HG03520 (cell line): Measurements from ENCODE around the gene ARL8B.
A peak's percentile ranks its signal among the peaks of the same experiment; 100 is the strongest.
"Not testable (repeated sequence)": the region's sequence is repeated elsewhere in the genome, so short reads cannot be mapped to it uniquely, and the experiment has no call there.

ENCODE experiments used
- ATAC-seq: cut with Tn5 transposase; IDR thresholded peaks from one replicate; pipeline ENCODE4 v1.9.1; 2021; ENCODE audit warnings: mild to moderate bottlenecking, moderate library complexity; ENCODE audit not compliant: unreplicated experiment

Gene ARL8B

GRCh38 chr3:5110337-5110736, 11.8 kb upstream of the ARL8B start:
- no peak for ATAC-seq

- no peak for ATAC-seq
Observed at GRCh38 chr3:5112043-5112442, 10.0 kb upstream of the ARL8B start.

DNA sequence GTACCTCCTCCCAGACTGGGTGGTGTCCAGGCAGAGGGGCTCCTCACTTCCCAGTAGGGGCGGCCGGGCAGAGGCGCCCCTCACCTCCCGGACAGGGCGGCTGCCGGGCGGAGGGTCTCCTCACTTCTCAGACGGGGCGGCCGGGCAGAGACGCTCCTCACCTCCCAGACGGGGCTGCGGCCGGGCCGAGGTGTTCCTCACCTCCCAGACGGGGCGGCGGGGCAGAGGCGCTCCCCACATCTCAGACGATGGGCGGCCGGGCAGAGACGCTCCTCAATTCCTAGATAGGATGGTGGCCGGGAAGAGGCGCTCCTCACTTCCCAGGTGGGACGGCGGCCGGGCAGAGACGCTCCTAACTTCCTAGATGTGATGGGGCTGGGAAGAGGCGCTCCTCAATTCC, 8.4 kb upstream of the ARL8B start:
- ATAC-seq: not testable (repeated sequence)

DNA sequence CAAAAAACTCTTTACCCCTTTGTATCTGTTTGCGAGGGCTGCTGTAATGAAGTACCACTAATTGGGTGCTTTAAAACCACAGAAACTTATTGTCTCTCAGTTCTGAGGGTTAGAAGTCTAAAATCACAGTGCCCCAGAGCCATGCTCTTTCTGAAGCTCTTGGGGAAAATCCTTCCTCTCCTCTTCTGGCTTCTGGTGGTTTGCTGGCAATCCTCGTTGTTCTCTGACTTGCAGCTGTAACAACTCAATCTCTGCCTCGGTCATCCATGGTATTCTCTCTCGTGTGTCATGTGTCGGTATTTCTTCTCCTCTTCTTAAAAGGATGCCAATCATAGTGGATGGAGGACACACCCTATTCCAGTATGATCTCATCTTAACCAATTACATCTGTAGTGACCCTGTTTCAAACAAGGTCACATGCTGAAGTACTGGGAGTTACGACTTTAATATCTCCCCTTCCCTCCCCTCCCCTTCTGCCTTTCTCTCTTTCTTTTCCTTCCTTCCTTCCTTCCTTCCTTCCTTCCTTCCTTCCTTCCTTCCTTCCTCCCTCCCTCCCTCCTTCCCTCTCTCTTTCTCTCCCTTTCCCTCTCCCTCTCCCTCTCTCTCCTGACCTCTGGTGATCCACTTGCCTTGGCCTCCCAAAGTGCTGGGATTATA, 6.5 kb upstream of the ARL8B start:
- ATAC-seq: peak; percentile 75

DNA sequence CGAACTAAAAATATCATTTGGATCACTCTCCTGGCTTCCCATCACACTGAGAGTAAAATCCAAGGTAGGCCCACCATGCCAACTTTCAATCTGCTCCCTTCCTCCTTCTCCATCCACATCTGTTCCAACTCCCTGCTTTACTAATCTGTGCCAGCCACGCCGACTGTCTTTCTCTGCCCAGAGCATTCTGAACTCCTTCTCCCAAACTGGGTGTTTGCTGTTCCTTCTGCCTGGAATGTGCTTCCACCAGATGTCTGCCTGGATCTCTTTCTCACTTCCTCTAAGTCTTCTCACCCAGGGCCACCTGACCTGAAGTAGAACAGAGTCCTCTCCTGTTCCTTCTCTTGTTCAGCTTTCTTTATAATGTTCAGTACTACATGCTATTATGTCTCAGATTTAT, 5.6 kb upstream of the ARL8B start:
- ATAC-seq: no peak

DNA sequence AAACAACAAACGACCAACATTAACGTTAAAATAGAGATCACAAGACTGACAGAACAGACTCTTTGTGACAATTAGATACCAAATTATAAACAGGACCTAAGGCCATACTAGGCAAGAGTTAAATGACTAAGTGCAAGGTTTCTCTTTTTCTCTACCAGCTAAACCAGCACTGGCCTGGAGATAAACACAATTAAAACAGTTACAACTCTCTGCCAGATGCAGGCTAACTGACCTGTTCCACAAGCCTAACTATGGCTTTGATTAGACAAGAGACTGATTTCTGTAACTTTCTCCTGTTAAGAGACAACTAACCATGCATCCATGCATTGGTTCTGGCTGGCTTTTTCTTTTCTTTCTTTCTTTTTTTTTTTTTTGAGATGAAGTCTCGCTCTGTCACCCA, 1.6 kb upstream of the ARL8B start:
- ATAC-seq: no peak

GRCh38 chr3:5122741-5123706, 932 bp downstream of the ARL8B start:
- ATAC-seq: peak; percentile 2

DNA sequence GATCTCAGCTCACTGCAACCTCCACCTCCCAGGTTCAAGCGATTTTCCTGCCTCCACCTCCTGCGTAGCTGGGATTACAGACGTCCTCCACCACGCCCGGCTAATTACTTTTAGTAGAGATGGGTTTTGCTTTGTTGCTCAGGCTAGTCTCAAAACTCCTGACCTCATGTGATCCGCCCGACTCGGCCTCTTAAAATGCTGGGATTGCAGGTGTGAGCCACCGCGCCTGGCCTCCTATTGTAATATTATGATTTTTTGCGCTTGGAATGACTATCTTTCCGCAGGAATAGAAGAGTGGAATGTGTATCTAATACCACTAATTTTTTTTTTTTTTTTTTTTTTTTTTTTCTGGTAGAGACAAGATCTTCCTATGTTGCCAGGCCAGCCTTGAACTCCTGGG, 1.8 kb downstream of the ARL8B start:
- ATAC-seq: no peak

- no peak for ATAC-seq
Observed at GRCh38 chr3:5126586-5126985, 4.5 kb downstream of the ARL8B start.

- ATAC-seq: no peak
Observed at GRCh38 chr3:5128849-5129248, 6.8 kb downstream of the ARL8B start.

DNA sequence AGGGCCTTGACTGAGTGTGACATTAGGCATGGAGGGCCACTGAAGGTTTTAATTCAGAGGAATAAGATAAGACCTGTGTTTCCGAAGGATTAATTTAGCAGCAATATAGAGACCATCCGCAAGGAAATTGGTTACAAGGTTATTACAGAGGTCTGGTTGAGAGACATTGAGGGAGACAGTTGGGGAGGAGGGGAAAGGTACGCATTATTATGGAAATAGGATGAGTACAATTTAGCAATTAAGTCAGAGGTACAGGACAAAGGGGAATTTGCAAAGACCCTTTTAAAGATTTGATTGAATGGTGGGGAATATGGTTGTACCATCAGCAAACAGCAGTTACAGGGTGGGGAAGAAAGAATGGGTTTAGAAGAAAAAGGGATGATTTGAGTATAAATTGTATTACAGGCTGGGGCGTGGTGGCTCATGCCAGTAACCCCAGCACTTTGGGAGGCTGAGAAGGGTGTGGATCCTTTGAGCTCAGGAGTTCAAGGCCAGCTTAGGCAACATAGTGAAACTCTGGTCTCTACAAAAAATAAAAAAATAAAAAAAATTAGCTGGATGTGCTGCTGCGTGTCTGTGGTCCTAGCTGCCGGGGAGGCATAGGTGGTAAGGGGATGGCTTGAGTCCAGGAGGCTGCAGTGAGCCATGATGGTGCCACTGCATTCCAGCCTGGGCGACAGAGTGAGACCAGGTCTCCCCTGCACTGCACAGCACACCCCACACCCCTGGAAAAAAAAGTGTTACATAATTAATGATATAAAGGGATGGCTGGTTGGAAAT, 11.3 kb downstream of the ARL8B start:
- no peak for ATAC-seq

DNA sequence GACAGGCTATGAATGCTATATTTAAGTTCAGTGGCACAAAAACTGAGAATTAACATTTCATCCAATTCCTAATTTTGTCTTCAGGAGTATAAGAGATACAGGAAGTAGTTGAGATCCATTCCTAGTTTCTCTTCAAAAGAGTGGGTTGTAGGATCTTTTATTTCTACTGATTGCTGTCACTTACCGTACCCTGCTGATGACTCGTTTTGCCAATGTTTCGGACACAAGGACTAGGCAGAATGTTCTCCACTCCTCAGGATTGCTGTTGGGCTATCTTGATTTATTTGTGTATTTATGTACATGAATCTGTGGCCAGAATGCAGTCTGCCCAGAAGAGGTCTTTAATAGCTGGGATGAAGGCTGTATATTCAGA, 11.9 kb downstream of the ARL8B start:
- ATAC-seq: no peak

- ATAC-seq: no peak
Observed at GRCh38 chr3:5134499-5134898, 12.4 kb downstream of the ARL8B start.

DNA sequence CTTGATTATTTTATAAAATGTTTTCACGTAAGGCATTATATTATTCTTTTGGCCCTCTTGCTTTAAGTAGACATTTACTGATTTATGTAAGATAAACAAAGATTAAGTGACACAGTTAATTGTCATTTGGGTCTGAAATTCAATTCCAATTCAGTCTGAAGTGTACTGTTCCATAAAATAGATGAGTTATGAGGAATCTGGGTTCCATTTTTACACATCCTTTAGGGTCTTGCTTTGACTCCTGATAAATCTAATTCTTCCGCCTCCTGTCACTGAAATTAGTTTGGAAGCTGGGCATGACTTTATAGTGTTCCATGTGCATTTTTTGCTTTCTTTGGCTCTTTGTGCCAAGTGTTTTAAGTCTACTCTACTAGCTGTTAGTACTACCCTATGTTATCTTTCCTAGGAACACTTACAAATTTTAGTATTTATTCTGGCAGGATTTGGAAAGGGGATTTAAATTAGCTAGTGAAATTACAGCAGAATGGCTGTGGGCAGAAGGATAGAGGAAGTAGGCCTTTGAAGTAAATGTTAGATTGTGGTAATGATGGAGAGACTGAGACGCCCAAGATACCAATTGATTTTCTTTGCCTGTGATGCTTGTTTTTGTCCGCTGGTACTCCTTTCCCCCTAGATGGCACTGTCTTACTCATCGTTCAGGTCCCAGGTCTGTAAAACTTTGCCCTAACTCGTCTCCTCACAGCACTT, 14.3 kb downstream of the ARL8B start:
- ATAC-seq: peak; percentile 68

DNA sequence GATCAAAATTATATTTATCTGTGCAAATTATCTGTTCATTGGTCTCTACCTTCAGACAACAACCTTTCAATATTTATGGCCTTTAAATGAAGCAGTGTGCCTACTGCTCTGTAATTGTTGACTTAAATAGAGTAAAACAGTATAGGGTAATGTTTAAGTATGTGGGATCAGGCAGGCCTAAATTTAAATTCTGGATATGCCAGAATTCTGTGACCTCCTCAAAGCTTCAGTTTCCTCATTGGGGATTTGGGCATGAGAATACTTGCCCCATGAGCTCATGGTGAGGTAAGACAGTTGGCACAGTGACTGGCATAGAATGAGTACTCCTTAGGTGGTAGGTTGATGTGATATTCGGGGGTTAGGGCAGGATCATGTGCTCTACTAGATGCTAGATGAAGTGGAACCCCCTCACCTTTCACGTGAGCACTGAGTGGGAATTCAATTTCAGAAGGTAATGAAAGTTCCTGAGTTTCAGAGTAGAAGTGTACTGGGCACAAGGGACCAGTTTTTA, 14.9 kb downstream of the ARL8B start:
- no peak for ATAC-seq

DNA sequence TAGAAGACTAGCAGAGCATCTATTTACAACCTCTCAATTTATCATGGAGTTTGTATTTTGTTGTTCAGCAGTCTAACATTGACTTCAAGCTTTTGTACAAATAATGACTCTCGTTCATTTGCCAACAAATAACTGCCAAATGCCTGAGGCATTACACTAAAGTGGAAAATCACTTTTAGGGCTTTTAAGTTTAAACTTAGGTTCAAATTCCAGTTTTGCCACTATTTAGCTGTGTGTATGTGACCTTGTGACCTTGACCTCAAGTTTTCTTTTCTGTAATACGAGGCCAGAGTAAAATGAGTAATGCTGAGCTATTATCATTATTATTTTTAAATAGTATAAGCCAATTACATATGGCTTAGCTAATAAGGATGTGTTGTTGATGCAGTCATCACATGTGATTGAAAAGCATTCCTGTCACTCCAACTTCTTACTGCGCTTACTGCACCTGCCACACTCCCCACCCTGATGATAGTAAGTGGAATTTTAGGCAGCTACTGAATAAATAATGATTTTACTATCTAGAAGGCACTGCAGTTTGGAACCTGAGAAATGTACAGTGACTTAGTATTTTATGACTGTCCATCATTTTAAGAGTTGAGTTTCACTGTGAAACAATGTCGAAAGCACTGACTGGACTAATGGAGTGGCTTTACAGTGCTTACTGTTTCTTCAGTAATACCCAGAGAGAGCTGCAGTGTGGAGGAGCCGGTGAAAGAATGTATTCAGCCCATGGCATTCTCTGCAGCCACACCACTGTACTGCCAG, 16.3 kb downstream of the ARL8B start:
- no peak for ATAC-seq

GRCh38 chr3:5140230-5140621, 18.1 kb downstream of the ARL8B start:
- ATAC-seq: peak; percentile 32

GRCh38 chr3:5140839-5141238, 18.7 kb downstream of the ARL8B start:
- no peak for ATAC-seq

GRCh38 chr3:5141760-5142159, 19.7 kb downstream of the ARL8B start:
- no peak for ATAC-seq

DNA sequence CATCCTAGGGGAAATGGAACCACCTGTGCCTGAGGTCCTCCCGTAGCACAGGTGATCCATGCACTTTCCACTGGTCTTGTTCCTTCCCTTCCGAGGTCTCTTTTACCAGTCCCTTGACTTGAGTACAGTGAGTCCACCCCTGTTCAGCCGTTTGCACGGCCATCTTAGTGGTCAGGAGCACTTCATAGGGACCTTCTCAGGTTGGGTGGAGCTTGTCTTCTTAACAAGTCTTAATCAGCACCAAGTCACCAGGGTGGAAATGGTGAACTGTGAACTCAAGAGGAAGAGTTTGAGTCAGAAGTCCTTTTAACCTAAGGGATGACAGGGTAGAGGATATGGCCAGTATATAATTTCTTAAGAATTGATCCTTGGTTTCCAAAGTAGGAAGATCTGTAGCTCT, 21.4 kb downstream of the ARL8B start:
- no peak for ATAC-seq
